Activated T-helper 1 cell treated with anti-CD3 and anti-CD28 coated beads, Interleukin-2, amount 50 U/mL, for 16 hours (primary cell): Measurements from ENCODE around the gene DHDDS.
"Not testable (repeated sequence)": the region's sequence is repeated elsewhere in the genome, so short reads cannot be mapped to it uniquely, and the experiment has no call there.

Experiments
- DNase-seq, 2 donors: peaks; one replicate each; pipeline ENCODE4 v3.0.0-alpha.2; 2020; ENCODE audit warnings: low read depth in 1 of 2, low spot score in 1 of 2

The DHDDS gene

GRCh38 chr1:26474818-26475217, 42.7 kb downstream of the DHDDS start:
- DNase-seq = no peak

- DNase-seq = no peak
Observed at GRCh38 chr1:26475989-26476388, 43.9 kb downstream of the DHDDS start.

GRCh38 chr1:26476958-26477357, 44.8 kb downstream of the DHDDS start:
- DNase-seq = no peak

- DNase-seq = no peak
Observed at GRCh38 chr1:26477446-26478152, 45.5 kb downstream of the DHDDS start.

GRCh38 chr1:26478159-26478558, 46.0 kb downstream of the DHDDS start:
- DNase-seq = no peak

GRCh38 chr1:26478988-26479387, 46.9 kb downstream of the DHDDS start:
- DNase-seq = no peak

GRCh38 chr1:26482921-26483320, 50.8 kb downstream of the DHDDS start:
- no peak for DNase-seq

- no peak for DNase-seq
Observed at GRCh38 chr1:26483980-26484379, 51.9 kb downstream of the DHDDS start.

GRCh38 chr1:26490155-26490554, 58.0 kb downstream of the DHDDS start:
- DNase-seq = no peak

GRCh38 chr1:26493267-26493666, 61.1 kb downstream of the DHDDS start:
- no peak for DNase-seq

GRCh38 chr1:26493938-26494337, 61.8 kb downstream of the DHDDS start:
- no peak for DNase-seq

- no peak for DNase-seq
Observed at GRCh38 chr1:26496861-26497260, 64.7 kb downstream of the DHDDS start.

GRCh38 chr1:26498894-26499293, 66.8 kb downstream of the DHDDS start:
- DNase-seq = no peak

- DNase-seq = peak; percentile 84 to 87
Observed at GRCh38 chr1:26500488-26501175, 68.5 kb downstream of the DHDDS start.

GRCh38 chr1:26510711-26511110, 78.6 kb downstream of the DHDDS start:
- not testable (repeated sequence) for DNase-seq

GRCh38 chr1:26515836-26516235, 83.7 kb downstream of the DHDDS start:
- DNase-seq = not testable (repeated sequence)

GRCh38 chr1:26516987-26517765, 85.1 kb downstream of the DHDDS start:
- no peak for DNase-seq

- no peak for DNase-seq
Observed at GRCh38 chr1:26517766-26518049, 85.6 kb downstream of the DHDDS start.

GRCh38 chr1:26518355-26518754, 86.2 kb downstream of the DHDDS start:
- DNase-seq = no peak

- DNase-seq = no peak
Observed at GRCh38 chr1:26520339-26520738, 88.2 kb downstream of the DHDDS start.
